Mammary epithelial cell (primary cell): ENCODE data around the gene MUC4.

ENCODE experiments used
- EZH2 ChIP-seq: IDR thresholded peaks from 2 replicates; pipeline ENCODE4 v1.6.1; 2012; ENCODE audit warnings: low read length, inconsistent platforms, borderline replicate concordance
- TF ChIP-seq, protein P1 (sequence below), 2 donors: IDR thresholded peaks in 1 of 2; conservative IDR thresholded peaks in 1 of 2; 2 replicates each; pipeline ENCODE4 v1.5.1; 2011 to 2012; ENCODE audit warnings: inconsistent platforms in 2 of 2, low read length in 2 of 2, mild to moderate bottlenecking in 2 of 2, control low read depth in 1 of 2, low read depth in 1 of 2; ENCODE audit not compliant: insufficient read depth in 1 of 2; ENCODE audit errors: extremely low read depth in 1 of 2

DNA sequence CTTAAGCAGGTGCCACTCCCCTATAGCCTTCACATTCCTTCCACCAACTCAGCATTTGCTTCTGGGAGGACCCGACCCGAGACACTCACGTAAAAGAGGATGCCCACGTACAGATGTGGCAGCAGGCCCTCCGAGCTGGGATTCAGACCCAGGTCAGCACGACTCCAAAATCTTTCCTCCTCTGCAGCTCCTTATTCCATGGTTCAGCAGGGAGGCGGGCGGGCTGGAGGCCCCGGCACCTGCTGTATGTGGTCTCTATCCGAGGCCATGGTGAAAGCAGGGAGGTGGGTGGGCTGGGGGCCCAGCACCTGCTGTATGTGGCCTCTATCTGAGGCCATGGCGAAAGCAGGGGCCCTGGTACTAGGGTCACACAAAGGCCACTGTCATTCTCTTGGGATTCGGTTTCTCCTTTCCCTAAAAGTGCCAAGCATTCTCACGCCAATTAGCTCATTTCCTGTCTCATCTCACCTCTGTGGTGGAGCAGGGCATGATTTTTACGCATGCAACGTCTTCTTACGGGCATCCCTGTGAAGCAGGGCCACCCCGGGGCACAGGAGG, 5.9 kb upstream of the MUC4 start:
- TF ChIP-seq, protein P1, sequence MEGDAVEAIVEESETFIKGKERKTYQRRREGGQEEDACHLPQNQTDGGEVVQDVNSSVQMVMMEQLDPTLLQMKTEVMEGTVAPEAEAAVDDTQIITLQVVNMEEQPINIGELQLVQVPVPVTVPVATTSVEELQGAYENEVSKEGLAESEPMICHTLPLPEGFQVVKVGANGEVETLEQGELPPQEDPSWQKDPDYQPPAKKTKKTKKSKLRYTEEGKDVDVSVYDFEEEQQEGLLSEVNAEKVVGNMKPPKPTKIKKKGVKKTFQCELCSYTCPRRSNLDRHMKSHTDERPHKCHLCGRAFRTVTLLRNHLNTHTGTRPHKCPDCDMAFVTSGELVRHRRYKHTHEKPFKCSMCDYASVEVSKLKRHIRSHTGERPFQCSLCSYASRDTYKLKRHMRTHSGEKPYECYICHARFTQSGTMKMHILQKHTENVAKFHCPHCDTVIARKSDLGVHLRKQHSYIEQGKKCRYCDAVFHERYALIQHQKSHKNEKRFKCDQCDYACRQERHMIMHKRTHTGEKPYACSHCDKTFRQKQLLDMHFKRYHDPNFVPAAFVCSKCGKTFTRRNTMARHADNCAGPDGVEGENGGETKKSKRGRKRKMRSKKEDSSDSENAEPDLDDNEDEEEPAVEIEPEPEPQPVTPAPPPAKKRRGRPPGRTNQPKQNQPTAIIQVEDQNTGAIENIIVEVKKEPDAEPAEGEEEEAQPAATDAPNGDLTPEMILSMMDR (conservative IDR thresholded peaks at IDR 0.05 in 1 of 2, IDR thresholded peaks at IDR 0.05 in 1 of 2; ENCODE audit: extremely low read depth in 1 of 2, insufficient read depth in 1 of 2, low read depth in 1 of 2, low read length in 2 of 2) = no peak
- TF ChIP-seq EZH2 = no peak
